NB4 (cell line): ENCODE data around the gene MGA.

Experiments used
- DNase-seq: peaks from one replicate; pipeline ENCODE4 v3.0.0; 2010; ENCODE audit warnings: low read depth
- H3K4me3 ChIP-seq: one replicate; pipeline ENCODE4 v1.5.1; 2011; ENCODE audit warnings: mild to moderate bottlenecking, low read depth, low read length, moderate library complexity
- CTCF ChIP-seq: IDR thresholded peaks from one replicate; pipeline ENCODE4 v1.5.1; 2012; ENCODE audit warnings: low read depth, low read length
- MYC ChIP-seq: IDR thresholded peaks from 2 replicates; pipeline ENCODE4 v1.6.1; 2011; ENCODE audit warnings: low read depth, low read length
- POLR2A ChIP-seq: IDR thresholded peaks from 2 replicates; pipeline ENCODE4 v1.6.1; 2011; ENCODE audit warnings: mild to moderate bottlenecking; ENCODE audit not compliant: insufficient read length; ENCODE audit errors: extremely low read depth
- TF ChIP-seq, protein P1 (sequence below): IDR thresholded peaks from 2 replicates; pipeline ENCODE4 v1.6.1; 2011; ENCODE audit warnings: low read depth, low read length

Gene MGA

DNA sequence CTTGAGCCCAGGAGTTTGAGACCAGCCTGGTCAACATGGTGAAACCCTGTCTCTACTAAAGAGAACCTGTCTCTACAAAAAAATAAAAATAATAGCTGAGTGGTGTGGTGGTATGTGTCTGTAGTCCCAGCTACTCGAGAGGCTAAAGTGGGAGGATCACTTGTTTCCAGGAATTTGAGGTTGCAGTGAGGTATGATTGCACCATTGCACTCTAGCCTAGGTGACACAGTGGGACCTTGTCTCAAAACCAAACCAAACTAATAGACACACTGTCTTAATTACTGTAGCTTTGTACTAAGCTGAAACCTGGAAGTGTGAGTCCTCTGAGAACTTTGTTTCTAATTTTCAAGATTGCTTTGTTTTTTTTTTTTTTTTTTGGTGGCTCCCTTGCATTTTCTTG, 30.4 kb downstream of the MGA start:
- H3K4me3 ChIP-seq: no peak overlapping the region
- TF ChIP-seq MYC (no peak), CTCF (no peak), POLR2A (no peak)
- TF ChIP-seq, protein P1, sequence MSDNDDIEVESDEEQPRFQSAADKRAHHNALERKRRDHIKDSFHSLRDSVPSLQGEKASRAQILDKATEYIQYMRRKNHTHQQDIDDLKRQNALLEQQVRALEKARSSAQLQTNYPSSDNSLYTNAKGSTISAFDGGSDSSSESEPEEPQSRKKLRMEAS: no peak
- peak; percentile 45 for DNase-seq

DNA sequence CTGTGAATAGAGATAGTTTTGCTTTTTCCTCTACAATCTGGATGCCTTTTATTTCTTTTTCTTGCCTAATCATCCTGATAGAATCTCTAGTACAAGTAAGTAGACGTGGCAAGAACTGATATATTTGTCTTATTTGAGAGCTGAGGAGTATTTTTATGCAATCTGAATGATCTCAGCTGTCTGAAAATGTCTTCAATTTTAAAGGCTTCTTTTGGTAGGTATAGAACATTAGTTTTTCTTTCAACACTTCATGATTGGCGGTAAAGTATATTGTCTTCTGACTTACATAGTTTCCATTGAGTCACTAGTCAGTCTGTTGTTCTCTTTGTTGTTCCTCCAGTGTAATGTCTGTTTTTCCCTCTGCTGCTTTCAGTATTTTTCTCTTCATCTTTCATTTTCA, 31.3 kb downstream of the MGA start:
- H3K4me3 ChIP-seq: no peak overlapping the region
- TF ChIP-seq POLR2A: no peak
- TF ChIP-seq MYC: no peak
- TF ChIP-seq, protein P1: no peak
- TF ChIP-seq CTCF: no peak
- DNase-seq: peak; percentile 12

DNA sequence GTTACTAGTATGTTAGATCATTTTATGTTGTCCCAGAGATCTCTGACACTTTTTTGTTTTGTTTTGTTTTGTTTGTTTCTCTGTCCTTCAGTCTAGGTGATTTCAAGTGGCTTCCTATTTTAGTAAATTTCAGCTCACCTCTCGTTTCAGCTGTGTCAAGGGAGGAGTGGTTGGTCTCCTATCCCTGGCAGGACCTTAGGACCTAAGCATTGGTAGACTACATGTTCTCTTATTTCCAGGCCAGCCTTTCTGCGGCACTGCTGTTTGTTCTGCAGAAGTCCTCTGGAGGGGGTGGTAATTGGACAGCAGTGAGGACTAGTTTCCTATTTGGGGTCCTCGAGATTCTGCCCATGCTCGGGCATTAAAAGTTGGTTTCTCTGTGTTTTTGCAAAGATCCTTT, 31.8 kb downstream of the MGA start:
- no peak overlapping the region for H3K4me3 ChIP-seq
- DNase-seq: peak; percentile 14
- TF ChIP-seq, protein P1: no peak
- TF ChIP-seq MYC: no peak

- no peak for TF ChIP-seq CTCF
- TF ChIP-seq MYC: no peak
- TF ChIP-seq, protein P1: no peak
- TF ChIP-seq POLR2A: no peak
- H3K4me3 ChIP-seq: no peak overlapping the region
- no peak for DNase-seq
Measured at GRCh38 chr15:41693757-41694156, 33.6 kb downstream of the MGA start.

GRCh38 chr15:41695750-41696436, 35.7 kb downstream of the MGA start:
- DNase-seq: peak; percentile 92
- H3K4me3 ChIP-seq: peak overlapping the region; percentile 37
- TF ChIP-seq CTCF (peak; percentile 51), MYC (peak; percentile 59), POLR2A (no peak)
- TF ChIP-seq, protein P1: peak; percentile 50

DNA sequence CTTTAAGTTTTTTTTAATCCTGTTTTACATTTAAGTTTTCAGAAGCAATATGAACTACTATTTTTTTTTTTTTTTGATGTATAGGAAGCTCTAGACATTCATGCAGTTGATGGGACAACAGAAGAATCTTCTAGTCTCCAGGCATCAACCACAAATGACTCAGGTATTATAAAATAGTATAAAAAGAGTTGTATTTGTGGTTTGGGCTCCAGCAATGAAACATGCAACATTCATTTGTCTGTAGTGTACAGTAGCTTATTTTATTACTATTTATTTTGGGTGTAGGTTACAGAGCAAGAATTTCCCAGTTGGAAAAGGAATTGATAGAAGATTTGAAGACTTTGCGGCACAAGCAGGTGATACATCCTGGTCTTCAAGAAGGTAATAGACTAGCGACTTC, 38.6 kb downstream of the MGA start:
- no peak overlapping the region for H3K4me3 ChIP-seq
- TF ChIP-seq, protein P1: no peak
- TF ChIP-seq CTCF: no peak
- TF ChIP-seq MYC: no peak
- DNase-seq: peak; percentile 16
